SK-N-DZ (cell line): ENCODE data around the gene MRPS35.

Source experiments
- small RNA-seq, 2 experiments: library from RNA; depleted of rRNA; stranded (forward); fragments of <200 nt; gene quantifications; one replicate each; pipeline ENCODE3, GENCODE V24; 2014

The MRPS35 gene

Small RNA genes lying within 50 kb of the gene (small RNA-seq; reads per million reads assigned to genes)
- 0 reads per million in 2 experiments for gene RF00019
